DMS79 treated with DMSO at 0.1 percent for 48 hours (cell line): ENCODE results near the gene GPC3.

Source experiments
- DNase-seq: peaks from one replicate; lab custom pipeline; 2025; lab: John Stamatoyannopoulos, UW

The GPC3 gene

GRCh38 chrX:133968109-133968508 is 17.3 kb downstream of the GPC3 start:
- no peak for DNase-seq

GRCh38 chrX:133966199-133966598 is 19.2 kb downstream of the GPC3 start:
- DNase-seq, result no peak

DNA sequence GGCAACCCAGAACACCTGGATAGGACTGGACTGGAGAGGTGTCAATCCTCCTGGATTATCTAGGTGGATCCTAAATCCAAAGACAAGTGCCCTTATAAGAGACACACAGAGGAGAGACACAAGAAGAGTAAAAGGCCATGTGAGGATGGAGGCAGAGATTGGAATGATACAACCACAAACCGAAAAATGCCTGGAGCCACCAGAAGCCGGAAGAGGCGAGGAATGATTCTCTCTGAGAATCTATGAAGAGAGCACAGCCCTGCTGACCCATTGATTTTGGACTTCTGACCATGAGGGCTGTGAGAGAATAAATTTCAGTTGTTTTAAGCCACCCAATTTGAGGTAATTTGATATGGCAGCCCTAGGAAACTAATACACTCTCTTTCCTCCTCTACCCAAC is 20.1 kb downstream of the GPC3 start:
- no peak for DNase-seq

- DNase-seq, result no peak
Measured at GRCh38 chrX:133961046-133961445, 24.3 kb downstream of the GPC3 start.

GRCh38 chrX:133959972-133960371 is 25.4 kb downstream of the GPC3 start:
- no peak for DNase-seq

DNA sequence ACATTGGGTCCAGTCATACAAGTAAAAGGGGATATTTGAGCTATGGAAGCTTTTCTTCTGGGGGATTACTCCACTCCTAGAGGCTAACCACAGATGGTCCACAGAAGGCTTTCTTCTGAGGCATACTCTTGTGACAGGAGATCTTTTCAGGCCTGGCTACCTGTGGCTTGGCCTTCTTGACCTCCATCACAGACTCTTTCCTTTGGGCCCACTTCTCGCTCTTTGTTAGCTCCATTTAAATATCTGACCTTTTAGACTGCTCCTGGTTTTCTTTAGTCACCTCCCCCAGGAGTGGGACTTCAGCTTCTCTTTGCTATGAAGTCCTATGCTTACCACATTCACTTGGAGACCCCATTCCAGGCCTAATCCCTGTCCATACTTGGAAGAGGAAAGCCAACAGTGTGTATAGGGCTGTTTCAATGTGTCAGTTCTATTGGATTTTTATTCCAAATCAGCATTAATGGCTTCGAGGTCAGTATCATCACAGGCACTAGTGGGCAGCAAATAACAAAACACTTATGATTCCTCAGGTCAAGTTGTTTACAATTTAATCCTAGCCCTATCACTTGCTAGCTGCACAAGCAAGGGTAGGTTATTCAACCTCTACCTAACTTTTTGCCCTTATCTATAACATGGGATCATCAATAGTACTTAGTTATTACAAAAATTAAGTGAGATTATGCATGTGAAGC is 26.3 kb downstream of the GPC3 start:
- DNase-seq, result no peak

DNA sequence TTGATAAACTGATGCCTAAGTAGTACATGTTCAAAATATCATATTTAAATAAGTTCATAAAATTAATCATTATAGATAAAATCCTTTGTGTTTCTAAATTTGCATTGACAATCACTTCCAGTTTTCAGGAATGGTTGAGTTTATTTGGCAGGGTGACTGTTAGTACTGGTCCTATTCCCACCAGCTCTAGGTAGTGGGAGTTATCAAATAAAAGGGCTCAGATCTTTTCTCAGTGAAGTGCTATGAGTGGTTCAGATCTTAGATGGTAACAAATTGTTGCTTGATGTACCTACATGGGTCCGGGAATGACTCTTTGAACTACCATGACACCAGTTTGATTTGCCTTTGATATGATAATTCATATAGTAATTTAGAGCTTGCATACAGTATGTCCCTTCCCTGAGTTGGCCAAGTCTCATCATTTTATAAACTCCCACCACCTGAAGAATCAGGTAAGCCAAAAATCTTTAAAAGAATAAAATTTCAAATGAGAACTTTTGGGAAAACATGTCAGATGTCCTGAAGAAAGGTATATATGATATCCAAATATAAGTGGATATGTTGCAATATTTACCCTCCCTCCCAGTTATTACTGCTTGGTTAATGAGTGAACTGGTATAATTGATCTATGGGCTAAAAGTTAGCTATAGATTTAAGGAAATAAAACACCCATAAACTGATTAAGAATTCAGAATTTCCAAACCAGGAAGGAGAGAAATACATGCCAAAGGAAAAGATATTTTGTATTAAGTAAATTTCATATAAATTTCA is 28.6 kb downstream of the GPC3 start:
- DNase-seq, result no peak

GRCh38 chrX:133953785-133954355 is 31.5 kb downstream of the GPC3 start:
- no peak for DNase-seq

GRCh38 chrX:133953078-133953477 is 32.3 kb downstream of the GPC3 start:
- DNase-seq, result no peak

DNA sequence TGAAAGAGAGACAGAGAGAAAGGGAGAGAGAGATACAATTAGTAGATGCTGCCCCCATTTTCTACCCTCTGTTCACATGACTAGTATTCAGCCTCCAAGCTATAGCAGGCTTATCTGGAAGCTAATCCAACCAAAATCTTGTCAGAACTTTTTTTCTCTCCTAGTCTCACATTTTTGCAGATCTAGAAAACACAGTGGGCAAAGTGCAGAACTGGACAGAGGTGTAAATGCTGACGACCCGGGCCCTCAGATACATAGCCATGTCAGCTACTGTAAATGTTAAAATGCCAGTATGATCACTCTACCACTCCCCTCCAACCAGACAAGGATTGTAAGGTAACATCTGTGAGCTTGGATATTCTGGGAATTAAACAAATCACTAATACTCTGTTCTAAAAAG is 34.3 kb downstream of the GPC3 start:
- no peak for DNase-seq

DNA sequence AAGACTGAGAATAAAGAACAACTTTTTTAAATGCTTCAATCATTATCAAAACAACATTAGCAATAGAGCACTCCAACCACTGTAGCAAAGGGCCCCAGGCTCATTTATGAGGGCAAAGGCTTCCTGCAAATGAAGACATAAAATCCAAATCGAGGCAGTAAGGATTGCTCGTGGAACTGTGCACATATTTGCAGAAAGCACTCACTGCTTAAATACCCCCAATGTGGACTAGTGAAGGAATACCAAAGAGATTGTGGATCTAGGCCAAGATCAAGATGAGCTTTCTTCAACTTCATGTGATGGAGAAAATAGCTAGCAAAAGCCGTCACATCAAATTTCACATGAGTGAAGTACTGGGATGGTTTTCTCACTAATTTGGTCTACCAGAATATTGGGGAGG is 35.2 kb downstream of the GPC3 start:
- no peak for DNase-seq

DNA sequence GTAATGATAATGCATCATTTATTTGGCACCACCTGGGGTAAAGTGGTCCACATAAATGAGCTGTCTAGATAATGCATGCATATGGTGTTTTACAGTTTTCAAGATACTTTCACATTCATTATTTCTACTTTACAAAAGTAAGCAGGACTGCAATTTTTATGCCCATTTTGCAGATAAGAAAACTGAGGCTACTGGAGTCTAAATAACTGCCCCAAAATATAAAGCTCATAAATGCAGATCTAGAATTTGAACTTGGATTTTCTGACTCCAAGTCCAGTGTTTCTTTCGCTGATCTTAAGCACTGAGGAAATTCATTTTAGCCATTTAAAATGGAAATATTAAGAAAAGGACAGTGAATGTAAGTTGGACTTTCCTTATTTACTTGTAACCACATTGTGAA is 36.5 kb downstream of the GPC3 start:
- no peak for DNase-seq

GRCh38 chrX:133947996-133948395 is 37.4 kb downstream of the GPC3 start:
- DNase-seq, result no peak

DNA sequence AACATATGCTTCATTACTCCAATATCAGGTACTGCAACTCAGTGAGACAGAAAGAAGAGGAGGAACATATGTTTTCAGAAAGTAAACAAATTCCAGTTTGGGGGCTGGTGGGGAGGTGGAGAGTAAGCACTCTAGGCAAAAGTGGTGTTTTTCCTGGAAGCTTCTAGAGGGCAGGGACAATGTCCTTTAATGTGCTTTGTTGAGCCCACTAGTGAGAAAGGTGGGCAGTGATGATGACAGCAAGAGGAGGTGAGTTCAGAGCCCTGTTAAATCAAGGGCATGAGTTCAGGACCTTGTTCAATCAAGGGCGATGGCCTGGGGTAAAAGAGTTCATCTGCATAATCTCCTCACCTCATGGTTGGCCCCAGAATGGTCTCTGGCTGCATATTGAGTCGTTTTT is 38.4 kb downstream of the GPC3 start:
- DNase-seq, result no peak

DNA sequence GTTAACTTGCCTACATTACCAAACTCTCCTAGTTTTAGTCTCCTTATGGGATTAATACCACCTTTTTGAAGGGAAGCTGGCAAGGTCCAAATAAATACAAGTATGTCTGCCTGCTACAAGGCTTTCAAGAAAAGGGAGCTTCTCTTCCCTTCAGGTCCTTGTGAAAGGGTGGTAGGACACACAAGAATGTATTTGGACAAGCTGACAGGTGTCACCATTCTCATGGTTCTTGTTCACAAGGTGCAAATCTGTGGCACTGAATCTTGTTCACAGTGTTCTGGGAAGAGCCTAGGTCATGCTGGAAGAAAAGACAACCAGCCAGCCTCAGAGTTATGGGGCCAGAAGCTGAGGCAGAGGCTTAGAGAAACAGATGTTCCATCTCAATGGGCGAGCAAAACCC is 41.9 kb downstream of the GPC3 start:
- no peak for DNase-seq

- DNase-seq, result no peak
Measured at GRCh38 chrX:133939655-133940302, 45.6 kb downstream of the GPC3 start.

DNA sequence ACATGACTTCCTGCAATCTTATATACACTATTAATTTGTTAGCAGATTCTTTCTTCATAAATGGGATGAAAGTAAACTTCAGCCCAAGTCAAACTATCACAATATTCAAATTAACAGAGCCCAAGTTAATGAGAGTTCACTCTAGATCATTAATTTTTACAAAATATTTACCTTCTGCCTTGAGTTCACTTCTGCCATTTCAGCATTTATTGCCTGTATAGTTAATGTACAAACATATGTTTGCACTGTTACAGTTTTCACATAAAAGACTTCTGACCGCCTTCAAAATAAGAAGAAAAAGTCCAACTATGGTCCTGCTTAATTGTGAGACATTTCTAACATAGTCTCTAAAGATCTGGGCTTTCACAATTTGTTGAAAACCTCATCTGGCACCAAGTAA is 46.9 kb downstream of the GPC3 start:
- DNase-seq, result no peak

- no peak for DNase-seq
Measured at GRCh38 chrX:133937022-133937421, 48.4 kb downstream of the GPC3 start.

- no peak for DNase-seq
Measured at GRCh38 chrX:133935076-133935475, 50.3 kb downstream of the GPC3 start.

DNA sequence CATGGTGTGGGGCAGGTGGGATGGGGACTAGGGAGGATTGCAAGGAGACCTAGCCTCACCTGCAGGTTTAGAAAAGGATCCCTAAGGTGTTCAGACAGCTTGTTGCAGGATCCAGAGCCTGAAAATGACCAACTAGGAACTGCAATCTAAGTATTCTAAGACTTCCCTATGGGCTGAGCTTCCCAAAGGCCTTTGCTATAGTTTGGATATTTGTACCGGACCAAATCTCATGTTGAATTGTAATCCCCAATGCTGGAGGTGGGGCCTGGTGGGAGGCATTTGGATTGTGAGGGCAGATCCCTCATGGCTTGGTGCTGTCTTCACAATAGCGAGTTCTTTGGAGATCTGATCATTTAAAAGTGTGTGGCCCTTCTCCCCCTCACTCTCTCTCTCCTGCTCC is 52.1 kb downstream of the GPC3 start:
- no peak for DNase-seq

DNA sequence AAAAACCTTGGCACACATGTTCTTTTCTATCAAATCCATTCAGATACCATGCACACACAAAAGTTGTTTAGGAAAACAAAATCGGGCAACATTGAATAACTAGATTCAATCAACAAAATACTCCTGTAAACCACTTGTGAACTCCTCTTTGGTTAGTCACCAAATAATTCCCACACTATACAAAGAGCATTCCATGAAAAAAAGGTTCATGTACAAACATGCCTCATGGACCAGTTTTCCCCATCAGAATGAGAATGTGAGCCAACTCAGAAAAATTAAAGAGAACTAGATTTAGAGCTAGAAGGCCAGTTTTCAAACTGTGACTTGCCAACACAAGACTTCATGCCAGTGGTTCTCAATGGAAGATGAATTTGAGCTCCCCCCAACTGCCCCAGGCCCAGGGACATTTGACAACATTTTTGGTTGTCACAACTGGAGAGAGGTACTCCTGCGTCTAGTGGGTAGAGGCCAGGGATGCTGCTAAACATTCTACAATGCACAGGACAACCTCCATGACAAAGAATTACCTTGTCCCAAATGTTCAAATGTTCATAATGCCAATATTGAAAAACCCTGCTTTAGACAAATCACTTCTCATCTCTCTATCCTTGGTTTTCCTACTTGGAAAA is 55.4 kb downstream of the GPC3 start:
- no peak for DNase-seq

- no peak for DNase-seq
Measured at GRCh38 chrX:133928365-133928764, 57.0 kb downstream of the GPC3 start.
